SK-N-SH (cell line): ENCODE data around the gene CLDN16. TPM values are rescaled to one million over a fixed set of nuclear protein-coding genes. Genes with fewer than 3 reads are reported as not detected.

ENCODE experiments used
- CTCF ChIA-PET: fragments of 300-600, 350-600 bp; formaldehyde crosslinking; extraction: SDS; loops from one replicate; lab custom pipeline; 2021; lab: Yijun Ruan, JAX
- POLR2A ChIA-PET: fragments of 350-600 bp; sonication (Branson Sonifier 250); formaldehyde crosslinking; extraction: SDS; loops from one replicate; lab custom pipeline; 2020; ENCODE audit warnings: antibody characterized with exemption, inconsistent platforms; lab: Yijun Ruan, JAX
- DNase-seq: peaks from one replicate; pipeline ENCODE4 v3.0.0; 2012
- H2AFZ ChIP-seq: fragments of 200-600 bp; sonication (generic); 2 replicates; pipeline ENCODE4 v1.8.1; 2016; ENCODE audit warnings: antibody characterized with exemption, mild to moderate bottlenecking, low read depth
- H3F3A ChIP-seq: fragments of 200-600 bp; sonication (generic); replicated peaks from 2 replicates; pipeline ENCODE3; 2016; ENCODE audit warnings: antibody characterized with exemption, mild to moderate bottlenecking; ENCODE audit not compliant: insufficient read depth
- H3K27ac ChIP-seq, 2 experiments: fragments of 200-500 bp in 1 of 2; fragments of 200-600 bp in 1 of 2; sonication (Bioruptor generic) in 1 of 2; sonication (generic), shearing (Covaris generic) in 1 of 2; 2 replicates each; pipeline versions ENCODE4 v1.5.1 to v1.6.1; 2014 to 2016; ENCODE audit warnings: low read depth in 2 of 2, inconsistent platforms in 1 of 2, low read length in 1 of 2, mild to moderate bottlenecking in 1 of 2, mixed read lengths in 1 of 2
- H3K27me3 ChIP-seq: fragments of 200-600 bp; sonication (generic), shearing (Covaris generic); 2 replicates; pipeline ENCODE4 v1.6.1; 2016; ENCODE audit warnings: mixed run types; ENCODE audit not compliant: insufficient read depth
- H3K36me3 ChIP-seq, 2 experiments: fragments of 200-500 bp in 1 of 2; fragments of 200-600 bp in 1 of 2; sonication (Bioruptor generic) in 1 of 2; sonication (generic) in 1 of 2; replicated peaks in 1 of 2; 2 replicates each; pipeline versions ENCODE3 to v1.5.1; 2014 to 2016; ENCODE audit warnings: low read length in 1 of 2, mild to moderate bottlenecking in 1 of 2; ENCODE audit not compliant: insufficient read depth in 2 of 2, control insufficient read depth in 1 of 2
- H3K4me1 ChIP-seq, 2 experiments: fragments of 200-500 bp in 1 of 2; fragments of 200-600 bp in 1 of 2; sonication (Bioruptor generic) in 1 of 2; sonication (generic), shearing (Covaris generic) in 1 of 2; 2 replicates each; pipeline versions ENCODE4 v1.5.1 to v1.6.1; 2014 to 2016; ENCODE audit warnings: low read depth in 1 of 2, low read length in 1 of 2, mixed run types in 1 of 2; ENCODE audit not compliant: insufficient read depth in 2 of 2, control insufficient read depth in 1 of 2
- H3K4me2 ChIP-seq: fragments of 200-600 bp; sonication (generic), shearing (Covaris generic); 2 replicates; pipeline ENCODE4 v1.6.1; 2017; ENCODE audit warnings: mixed run types
- H3K4me3 ChIP-seq, 2 experiments: fragments of 200-500 bp in 1 of 2; fragments of 200-600 bp in 1 of 2; sonication (Bioruptor generic) in 1 of 2; sonication (generic), shearing (Covaris generic) in 1 of 2; 2 replicates each; pipeline versions ENCODE4 v1.5.1 to v1.8.1; 2014 to 2016; ENCODE audit warnings: low read depth in 2 of 2, inconsistent platforms in 1 of 2, low read length in 1 of 2, mild to moderate bottlenecking in 1 of 2, mixed read lengths in 1 of 2, moderate library complexity in 1 of 2
- H3K79me2 ChIP-seq: fragments of 200-600 bp; sonication (generic); 2 replicates; pipeline ENCODE4 v1.8.1; 2017; ENCODE audit warnings: mild to moderate bottlenecking; ENCODE audit not compliant: insufficient read depth
- H3K9ac ChIP-seq: fragments of 200-600 bp; sonication (generic); 2 replicates; pipeline ENCODE4 v1.6.1; 2017; ENCODE audit warnings: mixed run types
- H3K9me2 ChIP-seq: fragments of 200-600 bp; sonication (generic); 2 replicates; pipeline ENCODE4 v1.6.1; 2017; ENCODE audit warnings: mixed run types
- H3K9me3 ChIP-seq: fragments of 200-600 bp; sonication (generic); 2 replicates; pipeline ENCODE4 v1.6.1; 2017; ENCODE audit warnings: mixed run types, mild to moderate bottlenecking, moderate library complexity
- H4K20me1 ChIP-seq: fragments of 200-600 bp; sonication (generic); 2 replicates; pipeline ENCODE4 v1.6.1; 2017; ENCODE audit warnings: mild to moderate bottlenecking, mixed run types; ENCODE audit not compliant: insufficient read depth
- CHD2 ChIP-seq: fragments of 150-350 bp; IDR thresholded peaks from 2 replicates; pipeline ENCODE4 v1.6.1; 2018; ENCODE audit warnings: low read length; ENCODE audit not compliant: partially characterized antibody
- CTCF ChIP-seq: fragments of 200-600 bp; sonication (generic); IDR thresholded peaks from 2 replicates; pipeline ENCODE4 v1.6.1; 2017; ENCODE audit warnings: antibody characterized with exemption, mild to moderate bottlenecking, moderate library complexity
- EP300 ChIP-seq, 2 experiments: IDR thresholded peaks; 2 replicates each; pipeline versions ENCODE4 v1.4.0 to v1.6.1; 2012; ENCODE audit warnings: borderline replicate concordance in 1 of 2, low read depth in 1 of 2, low read length in 1 of 2
- EZH2phosphoT487 ChIP-seq: fragments of 200-600 bp; sonication (generic); IDR thresholded peaks from 2 replicates; pipeline ENCODE4 v1.6.1; 2017; ENCODE audit warnings: low read depth, mixed run types, mild to moderate bottlenecking, antibody characterized with exemption, moderate library complexity, borderline replicate concordance
- FOXM1 ChIP-seq: IDR thresholded peaks from 2 replicates; pipeline ENCODE4 v1.4.0; 2012; ENCODE audit warnings: low read depth, mild to moderate bottlenecking
- GABPA ChIP-seq: IDR thresholded peaks from 2 replicates; pipeline ENCODE4 v1.4.0; 2012; ENCODE audit warnings: low read depth, mild to moderate bottlenecking
- IRF3 ChIP-seq: fragments of 150-350 bp; IDR thresholded peaks from 2 replicates; pipeline ENCODE4 v1.6.1; 2016; ENCODE audit warnings: mild to moderate bottlenecking, low read depth, low read length
- JUND ChIP-seq: IDR thresholded peaks from 2 replicates; pipeline ENCODE4 v1.4.0; 2012
- MAX ChIP-seq: IDR thresholded peaks from 2 replicates; pipeline ENCODE4 v1.4.0; 2012; ENCODE audit warnings: low read depth
- MEF2A ChIP-seq: IDR thresholded peaks from 2 replicates; pipeline ENCODE4 v1.4.0; 2012; ENCODE audit warnings: low read depth, borderline replicate concordance
- MXI1 ChIP-seq: IDR thresholded peaks from 2 replicates; pipeline ENCODE4 v1.6.1; 2012; ENCODE audit warnings: mild to moderate bottlenecking, low read depth, low read length, improper control_type of control experiment
- NFIC ChIP-seq: IDR thresholded peaks from 2 replicates; pipeline ENCODE4 v1.4.0; 2012; ENCODE audit warnings: borderline replicate concordance
- RAD21 ChIP-seq: IDR thresholded peaks from 2 replicates; pipeline ENCODE4 v1.6.1; 2012; ENCODE audit warnings: mild to moderate bottlenecking, low read length
- RCOR1 ChIP-seq: fragments of 150-350 bp; IDR thresholded peaks from 2 replicates; pipeline ENCODE4 v1.6.1; 2017; ENCODE audit warnings: antibody characterized with exemption, low read length
- REST ChIP-seq: IDR thresholded peaks from 2 replicates; pipeline ENCODE4 v1.6.1; 2012; ENCODE audit warnings: mild to moderate bottlenecking, low read depth, low read length, moderate library complexity
- RXRA ChIP-seq: IDR thresholded peaks from 2 replicates; pipeline ENCODE4 v1.4.0; 2012; ENCODE audit warnings: low read depth, mild to moderate bottlenecking, borderline replicate concordance
- SIN3A ChIP-seq: IDR thresholded peaks from 2 replicates; pipeline ENCODE4 v1.6.1; 2012; ENCODE audit warnings: low read depth, mild to moderate bottlenecking, low read length, moderate library complexity, borderline replicate concordance
- SMC3 ChIP-seq: IDR thresholded peaks from 2 replicates; pipeline ENCODE4 v1.6.1; 2012; ENCODE audit warnings: low read depth, low read length, improper control_type of control experiment
- USF1 ChIP-seq: IDR thresholded peaks from 2 replicates; pipeline ENCODE4 v1.4.0; 2012; ENCODE audit warnings: low read depth, borderline replicate concordance
- ZBTB33 ChIP-seq: IDR thresholded peaks from 2 replicates; pipeline ENCODE4 v1.4.0; 2012; ENCODE audit warnings: low read depth, borderline replicate concordance
- WGBS: methylation state at CpG from one replicate; pipeline ENCODE4 v1.1.6; 2017; ENCODE audit warnings: low lambda C conversion rate; 5-methylcytosine and 5-hydroxymethylcytosine counted together
- polyA plus RNA-seq, 3 experiments: library from polyadenylated mRNA; depleted of rRNA; stranded (reverse); fragments of >200 nt; gene quantifications; 2 replicates each; pipeline ENCODE4 v1.2.3, GENCODE V29; 2012

CLDN16 gene
- polyA plus RNA-seq, 1 of the 3 experiments (the other 2 are of a cell fraction), result 0.02 TPM

- H3K36me3 ChIP-seq, result no peaks in the 10 kb centered on the region
Observed at GRCh38 chr3:190352861-190353457, 35.0 kb upstream of the CLDN16 start.

More at GRCh38 chr3:190352861-190353457, 35.0 kb upstream of the CLDN16 start:
- TF ChIP-seq GABPA (no peak), MEF2A (no peak), MXI1 (no peak), RXRA (no peak), JUND (no peak), EP300 (IDR thresholded peaks at IDR 0.05; ENCODE audit: borderline replicate concordance in 1 of 2, low read depth in 1 of 2, low read length in 1 of 2) (no peak), MAX (no peak), FOXM1 (no peak), SIN3A (no peak), RAD21 (no peak), REST (no peak), NFIC (no peak), CTCF (no peak), SMC3 (no peak), EZH2phosphoT487 (no peak), CHD2 (no peak), ZBTB33 (no peak), IRF3 (no peak), USF1 (no peak), RCOR1 (no peak)
- Histone ChIP-seq H3K9me3 (no peaks in the 10 kb centered on the region; the same call in 1 of the 2 replicates), H3K9me2 (no peaks in the 10 kb centered on the region), H3K4me3 (no peak overlapping the region), H2AFZ (no peak overlapping the region), H4K20me1 (no peaks in the 10 kb centered on the region), H3K79me2 (no peaks in the 10 kb centered on the region), H3K4me1 (no peaks in the 10 kb centered on the region), H3F3A (no peaks in the 10 kb centered on the region), H3K27me3 (peaks cover 8% of the 10 kb centered on the region; the same call in 1 of the 2 replicates), H3K9ac (no peak overlapping the region), H3K4me2 (no peak overlapping the region), H3K27ac (no peak overlapping the region)
- WGBS, result 16% methylated on average over 1 of the region's 1 CpG
- DNase-seq, result no peak
- CTCF ChIA-PET, result no interaction called here
- POLR2A ChIA-PET, result no interaction called here
